Peyer's patch (tissue), 4 donors: ENCODE results near the gene CCDC92B.

Experiments
- POLR2A ChIP-seq, 2 donors: fragments of 450-650 bp; IDR thresholded peaks; one replicate each; pipeline ENCODE4 v1.5.1; 2017; ENCODE audit warnings: antibody characterized with exemption in 2 of 2, mild to moderate bottlenecking in 2 of 2, moderate library complexity in 2 of 2
- TF ChIP-seq, protein P1 (sequence below), 6 experiments: fragments of 450-650 bp in 4 of 6; fragments of 200-600 bp in 2 of 6; sonication (generic) in 1 of 6; IDR thresholded peaks; one replicate each; pipeline ENCODE4 v1.5.1; 2017 to 2019; ENCODE audit warnings: antibody characterized with exemption in 6 of 6, mild to moderate bottlenecking in 3 of 6, moderate library complexity in 1 of 6

GRCh38 chr17:2716649-2717048 is 32.8 kb downstream of the CCDC92B start:
- TF ChIP-seq, protein P1, sequence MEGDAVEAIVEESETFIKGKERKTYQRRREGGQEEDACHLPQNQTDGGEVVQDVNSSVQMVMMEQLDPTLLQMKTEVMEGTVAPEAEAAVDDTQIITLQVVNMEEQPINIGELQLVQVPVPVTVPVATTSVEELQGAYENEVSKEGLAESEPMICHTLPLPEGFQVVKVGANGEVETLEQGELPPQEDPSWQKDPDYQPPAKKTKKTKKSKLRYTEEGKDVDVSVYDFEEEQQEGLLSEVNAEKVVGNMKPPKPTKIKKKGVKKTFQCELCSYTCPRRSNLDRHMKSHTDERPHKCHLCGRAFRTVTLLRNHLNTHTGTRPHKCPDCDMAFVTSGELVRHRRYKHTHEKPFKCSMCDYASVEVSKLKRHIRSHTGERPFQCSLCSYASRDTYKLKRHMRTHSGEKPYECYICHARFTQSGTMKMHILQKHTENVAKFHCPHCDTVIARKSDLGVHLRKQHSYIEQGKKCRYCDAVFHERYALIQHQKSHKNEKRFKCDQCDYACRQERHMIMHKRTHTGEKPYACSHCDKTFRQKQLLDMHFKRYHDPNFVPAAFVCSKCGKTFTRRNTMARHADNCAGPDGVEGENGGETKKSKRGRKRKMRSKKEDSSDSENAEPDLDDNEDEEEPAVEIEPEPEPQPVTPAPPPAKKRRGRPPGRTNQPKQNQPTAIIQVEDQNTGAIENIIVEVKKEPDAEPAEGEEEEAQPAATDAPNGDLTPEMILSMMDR (IDR thresholded peaks at IDR 0.05), result no peak
- no peak for TF ChIP-seq POLR2A (IDR thresholded peaks at IDR 0.05)
